GM21390 (cell line): Measurements from ENCODE around the gene SGCD.
A peak's percentile ranks its signal among the peaks of the same experiment; 100 is the strongest.

Experiments used
- ATAC-seq: cut with Tn5 transposase; IDR thresholded peaks from one replicate; pipeline ENCODE4 v1.9.1; 2021; ENCODE audit not compliant: unreplicated experiment

The SGCD gene

DNA sequence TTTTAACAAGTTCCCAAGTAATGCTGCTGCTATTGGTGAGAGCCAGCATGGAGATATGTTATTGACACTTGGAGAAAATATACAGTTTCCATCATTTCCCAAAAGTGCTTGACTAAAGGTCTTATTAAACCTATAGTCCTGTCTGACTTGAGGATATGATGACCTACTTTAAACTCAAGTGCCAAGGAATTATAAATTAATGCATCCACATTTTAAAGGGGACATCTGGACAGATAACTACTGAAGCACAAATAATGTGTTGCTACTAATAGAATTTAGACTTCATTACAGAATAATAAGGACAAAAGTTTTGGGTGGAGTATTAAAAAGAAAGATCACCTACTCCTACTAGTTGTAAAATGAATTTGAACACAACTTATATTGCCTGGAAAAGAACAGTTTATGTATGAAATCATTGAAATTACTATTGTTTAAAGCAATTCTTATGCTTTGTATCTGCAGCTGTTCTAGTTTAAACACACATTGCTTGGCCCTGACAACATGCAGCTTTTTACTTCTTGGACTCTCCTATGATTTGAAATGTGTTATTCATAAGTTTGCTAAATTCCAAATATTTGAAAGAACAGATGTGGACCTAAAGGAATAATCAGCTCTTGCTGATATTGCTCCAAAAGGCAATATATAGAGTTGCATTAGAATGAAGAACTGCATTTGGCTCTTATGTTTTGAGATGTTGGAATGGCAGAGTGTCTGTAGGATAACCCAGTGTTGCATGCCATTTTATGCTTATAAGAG lies 73.4 kb downstream of the SGCD start:
- no peak for ATAC-seq

DNA sequence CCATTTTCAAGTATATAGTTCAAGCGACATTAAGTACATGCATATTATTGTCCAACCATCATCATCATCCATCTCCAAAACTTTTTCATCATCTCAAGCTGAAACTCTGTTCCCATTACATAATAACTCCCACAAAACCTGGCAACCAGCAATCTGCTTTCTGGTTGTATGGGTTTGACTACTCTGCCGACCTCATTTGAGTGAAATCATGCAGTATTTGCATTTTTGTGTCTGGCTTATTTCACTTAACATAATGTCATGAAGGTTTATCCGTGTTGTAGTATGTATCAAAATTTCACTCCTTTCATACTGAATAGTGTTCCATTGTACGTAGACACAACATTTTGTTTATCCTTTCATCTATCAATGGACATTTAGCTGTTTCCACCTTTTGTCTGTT lies 74.8 kb downstream of the SGCD start:
- ATAC-seq: peak; percentile 9

DNA sequence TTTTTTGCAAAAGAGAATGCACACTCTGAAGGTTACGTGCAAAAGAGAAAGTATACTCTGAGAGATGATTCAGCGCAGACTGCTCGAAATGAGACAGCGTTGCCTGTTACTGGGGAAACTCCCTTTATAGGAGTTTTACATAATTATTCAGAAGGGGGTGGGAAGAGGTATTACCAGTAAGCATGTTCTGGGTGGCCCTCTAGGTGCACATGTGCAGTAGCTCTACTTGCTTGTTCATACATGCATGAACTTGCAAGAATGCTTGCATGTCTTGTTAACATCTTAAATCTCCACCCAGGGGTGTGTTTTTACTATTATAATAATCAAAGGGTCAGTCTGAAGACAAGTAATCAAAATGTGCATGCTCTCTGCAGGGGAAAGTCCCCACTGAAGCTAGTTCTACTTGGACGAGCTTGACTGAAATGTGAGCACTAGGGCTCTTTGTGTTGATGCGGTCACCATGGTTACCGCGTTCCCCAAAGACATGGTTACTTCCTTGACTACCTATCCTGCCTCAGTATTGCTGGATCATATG lies 75.5 kb downstream of the SGCD start:
- peak; percentile 97 for ATAC-seq

DNA sequence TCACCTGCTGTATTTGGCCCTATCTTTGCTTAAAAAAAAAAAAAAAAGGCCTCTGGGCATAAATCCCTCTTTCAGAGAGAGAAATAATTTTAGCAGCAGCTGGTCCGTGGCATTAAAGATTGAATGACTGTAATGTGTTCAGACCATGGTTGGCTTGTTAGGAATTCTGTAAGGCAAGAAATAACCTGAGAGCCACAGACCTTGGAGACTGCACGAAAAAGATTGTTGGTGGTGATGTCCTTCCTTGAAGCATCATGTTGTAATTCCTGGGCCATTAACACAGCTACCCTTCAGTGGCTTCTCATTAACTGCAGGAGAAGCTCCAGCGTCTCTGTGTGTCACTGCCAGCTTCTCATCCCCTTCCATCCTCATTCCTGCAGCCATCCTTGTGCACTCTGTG lies 79.0 kb downstream of the SGCD start:
- ATAC-seq: no peak

DNA sequence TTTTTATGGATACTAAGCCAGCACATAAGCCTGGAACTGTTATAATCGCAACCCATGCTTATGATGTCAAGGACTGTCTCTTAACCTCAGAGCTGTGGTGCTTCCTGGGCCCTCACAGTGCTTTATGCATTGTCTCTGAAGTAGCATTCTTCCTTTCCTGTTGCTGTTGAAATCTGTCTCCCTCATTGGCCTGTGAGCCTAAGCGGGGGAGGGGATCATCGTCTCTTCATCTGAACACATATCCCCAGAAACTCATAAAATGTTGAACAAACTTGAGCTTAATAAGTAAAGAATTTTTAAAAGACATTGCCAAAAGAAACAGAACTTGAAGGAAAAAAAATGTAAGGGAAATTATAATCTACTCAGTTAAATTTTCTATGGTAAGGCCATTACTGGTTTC lies 80.3 kb downstream of the SGCD start:
- no peak for ATAC-seq

DNA sequence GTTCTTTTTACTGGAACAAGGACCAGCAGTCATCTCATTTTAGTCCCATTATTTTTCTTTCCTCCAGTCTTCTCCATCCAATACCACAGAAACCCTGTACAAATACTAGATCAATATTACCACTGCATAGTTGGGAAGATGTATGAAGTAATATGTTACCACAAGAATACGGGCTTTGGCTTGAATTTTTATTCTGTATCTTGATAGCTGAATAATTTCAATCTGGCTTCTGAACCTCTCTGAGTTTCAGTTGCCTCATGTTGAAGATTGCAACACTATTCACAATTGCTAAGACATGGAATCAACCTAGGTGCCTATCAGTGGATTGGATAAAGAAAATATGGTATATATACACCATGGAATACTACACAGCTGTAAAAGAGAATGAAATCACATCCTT lies 82.9 kb downstream of the SGCD start:
- ATAC-seq: no peak

DNA sequence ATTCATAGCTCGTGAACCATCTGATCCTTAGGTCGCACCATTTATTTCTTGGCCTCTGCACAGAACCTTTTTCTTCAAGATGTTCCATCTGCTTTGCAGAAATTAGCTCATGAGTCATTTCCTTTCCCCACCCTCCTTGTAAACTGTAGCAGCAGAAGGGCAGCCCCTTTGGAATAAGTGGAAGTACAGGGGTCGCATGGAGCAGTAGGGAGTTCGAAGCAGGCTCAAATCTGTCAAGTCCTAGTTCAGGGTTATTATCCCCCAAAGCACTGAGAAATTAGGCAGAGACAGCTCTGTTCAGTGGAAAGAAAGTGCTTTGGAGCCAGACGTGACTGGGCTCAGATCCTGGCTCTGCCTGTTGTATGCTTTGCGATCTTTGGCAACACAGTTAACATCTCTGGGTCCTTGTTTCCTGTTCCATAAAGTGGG lies 84.2 kb downstream of the SGCD start:
- ATAC-seq: no peak

DNA sequence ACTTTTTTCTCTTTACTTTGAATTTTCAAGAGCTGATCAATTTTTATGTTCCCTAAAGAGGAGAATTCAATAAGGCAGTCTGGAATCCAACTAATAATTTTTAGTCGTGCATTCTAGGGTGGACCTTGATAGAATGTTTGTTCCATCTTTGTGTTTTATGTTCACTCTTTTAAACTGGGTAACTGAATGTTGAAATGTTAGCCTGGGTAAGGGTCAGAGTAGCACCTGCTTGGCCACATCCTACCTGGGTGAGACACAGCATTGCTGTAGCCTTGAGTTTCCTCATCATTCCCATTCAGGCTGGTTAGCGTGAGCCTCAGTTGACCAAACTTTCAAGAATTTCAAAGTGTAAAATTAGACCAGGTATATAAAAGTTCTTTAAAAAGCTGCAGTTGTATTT lies 85.0 kb downstream of the SGCD start:
- ATAC-seq: no peak

DNA sequence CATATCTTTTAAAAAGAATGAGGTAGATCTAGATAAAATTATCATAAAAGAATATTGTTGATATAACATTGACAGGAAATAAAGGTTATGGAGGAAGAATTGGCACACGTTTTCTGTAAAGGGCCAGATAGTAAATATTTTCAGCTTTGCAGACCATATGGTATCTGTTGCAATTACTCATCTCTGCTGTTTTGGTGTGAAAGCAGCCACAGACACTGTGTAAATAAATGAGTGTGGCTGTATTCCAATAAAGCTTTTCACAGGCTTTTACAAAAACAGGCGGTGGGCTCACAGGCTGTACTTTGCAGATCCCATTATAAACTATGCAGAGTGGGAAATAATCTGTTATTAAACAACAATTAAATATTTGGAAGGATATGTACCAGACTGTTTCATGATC lies 87.4 kb downstream of the SGCD start:
- no peak for ATAC-seq

DNA sequence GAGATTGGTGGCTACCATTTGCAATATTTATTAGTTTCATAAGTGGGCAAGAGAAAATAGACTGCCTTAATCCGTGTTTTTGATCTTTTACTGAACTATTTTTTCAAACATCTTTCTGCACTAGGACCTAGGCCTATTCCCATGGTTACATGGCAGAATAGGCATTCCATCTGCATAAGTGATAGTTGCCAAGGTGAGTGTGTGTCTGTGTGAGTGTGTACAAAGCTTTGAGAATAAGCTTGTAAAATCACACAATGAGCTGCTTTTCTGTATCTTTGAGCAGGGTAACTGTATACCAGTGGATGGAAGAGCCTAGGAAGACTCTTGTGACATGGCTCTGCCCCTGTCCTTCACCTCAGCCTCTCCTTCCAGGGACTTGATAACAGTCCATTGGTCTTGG lies 92.7 kb downstream of the SGCD start:
- ATAC-seq: no peak

DNA sequence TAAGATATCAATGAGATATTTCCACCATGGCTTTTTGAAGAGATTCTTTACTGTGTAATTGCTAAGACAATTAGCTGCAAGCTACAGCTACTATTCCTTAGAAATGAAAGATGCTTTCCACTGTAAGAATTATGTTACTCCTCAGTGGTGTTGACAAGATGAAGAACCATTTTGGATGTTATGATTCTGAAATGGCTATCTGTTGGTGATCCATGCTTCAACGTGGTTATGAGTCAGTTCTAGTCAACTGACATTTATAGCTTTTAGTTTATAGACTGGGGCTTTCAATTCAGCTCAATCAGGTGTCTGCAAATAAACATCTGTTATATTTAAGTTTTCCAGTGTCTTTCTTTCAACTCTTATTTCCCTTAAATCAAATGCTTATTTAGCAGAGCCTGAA lies 93.7 kb downstream of the SGCD start:
- no peak for ATAC-seq

DNA sequence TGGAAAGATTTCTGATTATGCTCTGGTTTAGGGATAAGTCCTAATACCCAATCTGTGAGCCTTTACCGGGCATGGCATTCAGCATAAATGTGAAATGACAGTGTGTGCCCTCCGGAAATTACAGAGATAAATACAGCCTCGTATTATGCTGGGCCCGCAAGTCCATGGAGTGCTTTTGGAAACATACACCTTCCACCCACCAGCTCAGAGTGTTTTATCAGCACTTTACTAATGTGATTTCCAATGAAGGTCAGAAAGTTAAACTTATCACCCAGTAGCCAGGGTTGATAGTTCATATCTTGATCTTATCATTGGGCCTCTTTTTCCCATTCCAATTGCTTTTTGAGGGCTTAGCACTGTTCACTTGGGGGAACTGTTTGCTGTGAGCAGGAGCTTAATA lies 94.8 kb downstream of the SGCD start:
- no peak for ATAC-seq

DNA sequence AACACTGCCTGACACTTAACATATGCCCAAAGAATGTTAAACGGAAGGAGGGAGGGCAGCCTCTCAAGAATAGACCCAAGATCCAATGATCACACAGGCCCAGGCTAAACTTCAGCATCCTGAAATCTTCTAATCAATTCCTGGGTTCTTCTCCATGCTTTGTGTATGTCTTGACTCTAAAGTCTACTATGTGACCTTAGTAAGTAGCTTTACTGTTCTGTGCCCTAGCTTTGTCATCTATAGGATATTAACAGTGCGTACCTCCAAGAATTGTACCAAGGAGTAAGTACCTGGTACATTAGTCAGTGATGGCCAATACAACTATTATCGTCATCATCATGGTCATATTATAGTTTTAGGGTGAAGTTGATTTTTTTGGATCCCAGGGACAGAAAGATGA lies 96.6 kb downstream of the SGCD start:
- no peak for ATAC-seq

DNA sequence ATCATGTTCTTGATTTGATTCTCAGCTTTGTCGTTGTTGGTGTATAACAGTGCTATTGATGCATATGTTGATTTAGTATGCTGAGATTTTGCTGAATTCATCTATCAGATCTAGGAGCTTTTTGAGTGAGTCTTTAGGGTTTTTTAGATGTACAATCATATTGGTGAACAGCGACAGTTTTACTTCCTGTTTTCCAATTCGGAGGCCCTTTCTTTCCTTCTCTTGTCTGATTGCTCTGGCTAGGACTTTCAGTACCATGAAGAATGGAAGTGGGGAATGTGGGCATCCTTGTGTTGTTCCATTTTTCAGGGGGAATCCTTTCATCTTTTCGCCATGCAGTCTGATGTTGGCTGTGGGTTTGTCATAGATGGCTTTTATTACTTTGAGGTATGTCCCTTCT lies 100.4 kb downstream of the SGCD start:
- ATAC-seq: no peak

DNA sequence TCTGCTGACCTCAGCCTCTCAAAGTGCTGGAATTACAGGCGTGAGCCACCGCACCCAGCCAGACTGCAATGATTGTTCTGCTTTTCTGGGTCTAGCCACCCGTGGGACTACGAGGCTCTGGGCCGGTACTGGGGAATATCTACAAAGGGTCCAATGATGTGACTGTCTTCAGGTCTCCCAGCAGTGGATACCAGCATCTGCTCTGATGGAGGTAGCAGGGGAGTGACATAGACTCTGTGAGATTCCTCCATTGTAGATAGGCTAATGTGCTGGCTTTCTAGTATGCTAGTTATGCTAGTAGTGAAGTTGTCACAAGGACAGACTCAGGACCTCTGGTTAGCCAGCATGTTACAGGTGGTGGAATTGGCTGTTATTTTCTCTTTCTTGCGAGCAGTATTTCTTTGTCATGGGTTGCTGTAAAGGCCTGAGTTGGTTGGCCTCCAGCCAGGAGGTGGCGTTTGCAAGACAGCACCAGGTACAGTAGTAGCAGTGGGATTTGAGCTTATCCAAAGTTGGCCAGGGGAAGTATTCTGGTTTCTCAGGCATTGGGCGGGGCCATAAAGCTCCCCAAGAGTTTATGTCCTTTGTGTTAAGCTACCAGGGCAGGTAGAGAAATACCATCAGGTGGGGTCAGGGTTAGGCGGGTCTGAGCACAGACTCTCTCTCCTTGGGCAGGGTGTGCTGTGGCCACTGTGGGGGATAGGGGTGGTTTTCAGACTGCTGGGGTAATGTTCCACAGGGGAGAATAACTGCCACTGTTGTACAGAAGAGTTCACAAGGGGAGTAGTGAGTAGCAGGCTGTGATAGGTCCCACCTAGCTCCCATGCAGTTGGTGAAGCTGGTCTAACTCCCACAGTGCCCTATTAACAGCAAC lies 105.2 kb downstream of the SGCD start:
- no peak for ATAC-seq

DNA sequence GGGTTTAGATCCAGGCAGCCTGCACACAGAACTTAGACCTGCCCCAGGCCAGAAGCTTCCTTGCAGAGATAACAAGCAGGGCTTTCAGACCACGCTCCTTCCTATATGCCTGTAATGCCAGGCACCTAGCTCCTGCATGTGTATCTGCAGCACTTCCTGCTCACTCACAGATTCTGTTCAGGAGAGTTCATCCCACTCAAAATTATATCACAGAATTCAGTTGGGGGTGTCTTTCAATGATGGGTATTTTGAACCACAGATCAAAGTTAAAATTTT lies 105.8 kb downstream of the SGCD start:
- no peak for ATAC-seq

DNA sequence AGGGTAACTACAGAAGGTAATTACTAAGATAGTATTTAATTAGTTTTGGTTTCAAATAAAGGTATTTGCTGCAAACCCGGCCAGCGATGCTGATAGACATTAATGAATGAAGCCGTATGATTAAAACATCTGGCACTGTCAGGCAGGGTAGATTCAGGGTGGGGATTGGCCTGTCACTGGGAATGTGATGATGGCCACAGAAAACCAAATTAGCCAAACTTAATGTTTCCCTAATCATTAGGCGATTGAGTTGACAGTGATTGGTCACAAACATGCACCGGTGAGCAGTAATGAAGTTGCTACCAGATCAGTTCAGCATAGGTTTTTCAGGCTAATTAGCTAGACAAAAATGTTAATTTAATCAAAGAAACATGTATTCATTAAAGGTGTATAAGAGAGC lies 107.5 kb downstream of the SGCD start:
- no peak for ATAC-seq

DNA sequence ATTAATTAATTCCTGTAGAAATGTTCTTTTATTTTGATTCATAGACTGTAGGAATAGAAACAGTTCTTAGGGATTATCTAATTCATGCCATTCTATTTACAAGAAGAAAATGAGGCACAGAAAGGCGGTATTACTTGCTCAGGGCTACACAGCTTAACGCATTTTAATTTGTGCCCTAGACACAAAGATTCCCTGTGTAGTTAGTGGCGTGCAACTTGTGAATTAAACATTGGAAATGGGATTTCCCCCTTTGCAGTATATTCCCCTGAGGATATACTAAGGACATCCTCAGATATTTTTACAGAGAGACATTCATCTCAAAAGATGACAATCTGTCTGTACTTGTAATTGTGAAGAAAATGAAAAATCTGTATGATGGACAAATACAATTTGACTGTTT lies 108.1 kb downstream of the SGCD start:
- no peak for ATAC-seq

DNA sequence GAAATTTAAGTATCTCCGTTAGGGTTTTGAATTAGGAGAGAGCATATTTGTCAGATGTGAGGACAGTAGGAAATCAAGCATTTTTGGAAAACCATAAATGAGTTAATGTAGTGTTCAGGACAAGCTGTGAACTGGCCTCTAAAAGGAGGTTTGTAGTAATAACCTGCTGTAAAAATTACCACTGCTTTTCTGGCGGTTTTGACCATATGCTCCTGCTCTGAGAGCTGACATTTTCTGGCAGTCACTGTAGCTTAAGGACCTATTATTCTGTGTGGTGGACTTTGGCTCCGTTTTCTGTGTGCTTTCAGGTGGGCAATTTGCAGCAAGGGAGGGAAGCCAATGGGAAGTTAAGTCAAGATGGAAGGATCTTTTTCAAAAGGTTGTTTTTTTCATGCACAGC lies 111.1 kb downstream of the SGCD start:
- ATAC-seq: no peak

DNA sequence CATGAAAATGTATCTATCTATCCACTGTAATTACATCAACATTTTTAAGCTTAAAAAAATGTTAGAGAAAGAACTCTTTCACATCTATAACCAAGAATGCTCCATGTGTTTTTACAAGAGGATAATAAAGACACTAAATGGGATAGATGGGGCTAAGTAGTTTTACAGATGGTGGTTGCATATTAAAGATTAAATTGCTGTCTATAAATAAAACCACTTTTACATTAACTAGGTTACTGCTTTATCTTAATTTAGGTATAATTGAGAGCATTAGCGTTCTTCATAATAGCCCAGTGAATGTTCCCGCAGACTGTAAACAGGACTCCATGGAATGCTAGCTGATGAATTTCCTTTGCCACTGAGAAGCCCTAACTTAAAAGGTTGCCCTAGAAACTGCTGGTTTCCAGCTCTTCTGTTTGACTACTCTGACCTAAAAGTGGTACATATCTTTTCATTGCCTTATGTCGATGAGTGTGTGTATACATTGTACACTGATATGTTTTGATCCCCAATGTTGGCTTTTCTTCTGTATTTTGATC lies 117.9 kb downstream of the SGCD start:
- no peak for ATAC-seq

DNA sequence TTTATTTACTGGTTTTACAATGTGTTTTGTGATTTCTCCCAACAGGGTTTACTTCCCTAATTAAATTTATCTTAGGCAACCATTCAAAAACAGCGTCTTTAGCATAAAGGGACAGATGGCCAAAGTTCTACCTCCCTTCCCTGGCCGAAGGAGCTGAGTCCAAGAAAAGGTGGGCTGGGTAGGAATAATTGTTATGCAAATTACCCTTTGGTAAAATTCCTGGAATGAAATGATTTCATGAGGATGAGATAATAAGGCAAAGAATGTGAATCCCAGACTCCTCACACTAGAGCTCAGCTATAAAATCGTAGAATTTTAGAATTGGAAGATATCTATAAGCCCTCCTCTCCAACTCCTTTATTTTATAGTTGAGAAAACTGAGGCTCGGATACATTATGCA lies 119.6 kb downstream of the SGCD start:
- ATAC-seq: no peak

DNA sequence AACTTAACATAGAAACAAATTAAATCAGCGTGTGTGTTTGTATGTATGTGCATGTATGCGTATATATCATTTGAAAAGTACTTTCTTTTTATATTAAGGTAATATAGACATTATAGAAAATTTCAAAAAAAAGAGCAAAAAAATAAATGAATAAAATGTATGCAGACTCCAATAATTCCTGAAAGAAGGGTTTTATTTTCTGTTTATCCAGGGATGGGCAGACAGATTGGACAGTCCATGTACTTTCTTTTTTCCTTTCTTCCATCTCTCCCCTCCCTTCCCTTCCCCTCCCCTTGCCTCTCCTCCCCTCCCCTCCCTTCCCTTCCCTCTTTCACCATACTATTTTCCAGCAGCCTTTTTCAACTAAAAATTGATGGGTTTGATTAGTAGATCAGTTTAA lies 123.8 kb downstream of the SGCD start:
- ATAC-seq: no peak
